Hippocampal formation (tissue), 2 donors: Measurements from ENCODE around the gene MLEC.

Experiments
- DNase-seq, 2 donors: peaks; one replicate each; lab custom pipeline; 2025; lab: John Stamatoyannopoulos, UW

The MLEC gene

DNA sequence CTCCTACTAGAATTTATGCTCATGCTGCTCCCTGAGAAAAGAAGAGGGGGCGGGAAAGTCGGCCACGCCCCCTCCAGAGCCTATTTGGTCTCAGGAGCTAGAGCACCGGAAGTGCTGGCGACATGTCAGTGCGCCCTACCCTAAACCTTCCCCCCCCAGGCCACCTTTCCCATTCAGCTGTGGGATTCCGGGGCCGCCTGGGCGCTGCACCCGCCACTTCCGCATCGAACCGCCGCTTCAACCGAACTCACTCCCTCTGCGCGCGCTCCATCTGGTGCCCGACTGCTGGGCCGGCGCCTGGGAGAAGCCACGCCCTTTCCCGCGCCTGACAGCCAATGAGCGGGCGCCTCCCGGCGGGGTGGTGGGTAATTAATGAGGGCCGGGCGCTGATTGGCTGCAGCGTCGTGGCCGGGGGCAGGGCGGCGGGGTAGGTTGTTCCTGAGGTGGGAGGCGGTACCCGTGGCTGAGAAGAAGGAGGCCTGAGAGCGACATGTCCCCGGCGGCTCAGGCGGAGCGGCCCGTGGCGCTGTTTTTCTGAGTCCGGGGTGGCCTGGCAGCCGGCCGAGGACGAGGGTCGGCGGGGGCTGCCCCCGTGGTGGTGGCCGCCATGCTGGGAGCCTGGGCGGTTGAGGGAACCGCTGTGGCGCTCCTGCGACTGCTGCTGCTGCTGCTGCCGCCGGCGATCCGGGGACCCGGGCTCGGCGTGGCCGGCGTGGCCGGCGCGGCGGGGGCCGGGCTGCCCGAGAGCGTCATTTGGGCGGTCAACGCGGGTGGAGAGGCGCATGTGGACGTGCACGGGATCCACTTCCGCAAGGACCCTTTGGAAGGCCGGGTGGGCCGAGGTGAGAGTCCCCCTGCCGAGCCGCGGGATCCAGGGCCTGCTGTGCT, at the start of gene MLEC:
Gene MLEC (plus strand): TSS at position 460 of the 888 bp plus-strand sequence. CDS start 148 bp downstream, at position 608.
- DNase-seq = peak; percentile 96 to 99

- no peak for DNase-seq
Measured at GRCh38 chr12:120639771-120640721, 46.9 kb upstream of the MLEC start, which contains the start of gene CABP1. Gene CABP1 (plus strand): TSS chr12:120640626. CDS start chr12:120640686, 60 bp downstream.

DNA sequence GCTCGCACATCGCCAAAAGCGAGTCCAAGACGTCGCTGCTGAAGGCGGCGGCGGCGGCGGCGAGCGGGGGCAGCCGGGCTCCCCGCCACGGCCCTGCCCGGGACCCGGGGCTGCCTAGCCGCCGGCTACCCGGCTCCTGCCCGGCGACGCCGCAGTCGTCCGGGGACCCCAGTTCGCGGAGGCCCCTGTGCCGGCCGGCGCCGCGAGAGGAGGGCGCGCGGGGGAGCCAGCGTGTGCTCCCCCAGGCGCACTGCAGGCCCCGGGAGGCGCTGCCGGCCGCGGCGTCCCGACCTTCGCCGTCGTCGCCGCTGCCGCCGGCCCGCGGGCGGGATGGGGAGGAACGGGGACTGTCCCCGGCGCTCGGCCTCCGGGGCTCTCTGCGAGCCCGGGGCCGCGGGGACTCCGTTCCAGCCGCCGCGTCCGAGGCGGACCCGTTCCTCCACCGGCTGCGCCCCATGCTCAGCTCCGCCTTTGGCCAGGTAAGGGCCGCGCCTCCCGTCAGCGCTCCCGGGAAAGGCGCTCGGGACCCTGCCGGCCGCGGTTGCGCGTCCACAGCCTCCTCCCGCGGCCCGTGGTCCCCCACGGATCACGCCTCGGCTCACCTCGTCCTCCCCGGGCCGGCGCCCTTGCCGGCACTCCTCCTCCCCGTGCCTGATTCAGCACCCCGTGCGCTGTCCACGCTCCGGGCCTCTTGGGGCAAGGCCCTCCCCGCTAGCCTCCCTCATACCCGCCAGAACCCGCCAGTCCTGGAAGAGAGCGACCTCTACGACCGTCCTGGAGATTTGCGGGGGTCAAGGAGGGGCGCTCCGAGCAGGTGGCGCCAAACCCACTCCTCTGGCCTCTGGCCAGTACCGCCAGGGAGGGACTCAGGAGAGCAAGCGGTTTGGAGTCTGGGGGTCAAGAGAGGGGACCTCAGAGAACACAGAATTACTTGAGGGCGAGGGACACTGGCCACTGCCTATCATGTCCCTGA, 45.8 kb upstream of the MLEC start:
- DNase-seq = no peak

GRCh38 chr12:120642121-120642520, 44.8 kb upstream of the MLEC start:
- no peak for DNase-seq

GRCh38 chr12:120642826-120643225, 44.1 kb upstream of the MLEC start:
- no peak for DNase-seq

DNA sequence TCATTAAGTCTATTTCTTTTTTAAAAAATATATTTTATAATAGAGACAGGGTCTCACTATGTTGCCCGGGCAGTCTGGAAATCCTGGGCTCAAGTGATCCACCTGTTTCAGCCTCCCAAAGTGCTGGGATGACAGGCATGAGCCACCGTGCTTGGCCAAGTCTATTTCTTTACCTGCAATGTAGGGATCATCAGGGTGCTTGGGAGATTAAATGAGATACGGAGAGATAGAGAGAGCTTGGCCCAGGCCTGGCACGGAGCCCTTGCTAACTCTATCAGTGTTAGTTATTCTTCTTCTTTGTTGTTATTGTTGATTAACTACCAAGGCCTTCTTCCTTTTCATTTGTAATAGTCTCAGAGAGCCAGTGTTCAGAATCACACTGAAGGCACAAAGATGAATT, 43.4 kb upstream of the MLEC start:
- DNase-seq = no peak

- DNase-seq = no peak
Measured at GRCh38 chr12:120646044-120646443, 40.9 kb upstream of the MLEC start.

GRCh38 chr12:120647375-120647755, 39.6 kb upstream of the MLEC start:
- no peak for DNase-seq

GRCh38 chr12:120649442-120650232, 37.3 kb upstream of the MLEC start:
- DNase-seq = no peak

DNA sequence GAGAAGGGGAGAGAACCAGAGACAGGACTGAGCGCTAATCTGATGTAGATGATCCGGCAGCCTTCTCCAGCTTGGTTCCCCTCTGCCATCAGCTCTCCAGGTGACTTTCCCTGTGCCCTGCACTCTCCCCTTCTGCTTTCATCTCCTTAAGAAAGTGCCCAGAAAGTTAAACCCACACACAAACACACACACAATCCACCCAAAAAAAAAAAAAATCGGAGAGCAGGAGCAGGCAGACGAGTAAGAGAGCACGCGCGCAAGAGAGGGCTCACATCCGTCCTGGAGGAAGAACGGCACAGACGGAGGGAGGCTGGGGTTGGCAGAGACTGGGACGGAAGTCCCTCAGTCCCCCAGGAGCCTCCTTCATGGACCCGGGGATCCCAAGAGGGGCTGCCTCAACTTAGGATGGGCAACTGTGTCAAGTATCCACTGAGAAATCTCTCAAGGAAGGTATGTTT, 36.7 kb upstream of the MLEC start:
- DNase-seq = no peak

DNA sequence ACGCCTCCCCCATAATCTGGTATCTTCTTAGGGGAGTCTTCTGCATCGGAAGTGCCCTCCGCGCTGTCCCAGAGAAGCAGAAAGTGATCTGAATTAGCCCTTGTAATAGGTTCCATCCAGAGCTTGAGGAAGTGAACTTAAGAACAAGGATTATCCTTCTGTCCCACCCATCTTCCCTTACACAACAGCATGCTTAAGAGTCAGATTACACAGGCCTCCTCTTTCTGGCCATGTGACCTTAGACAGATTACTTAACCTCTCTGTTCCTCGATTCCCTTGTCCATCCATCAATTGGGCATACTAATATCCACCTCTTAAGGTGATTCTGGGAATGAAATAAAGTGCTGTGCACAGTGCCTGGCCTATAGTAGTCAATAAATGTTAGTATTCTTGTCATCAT, 35.1 kb upstream of the MLEC start:
- DNase-seq = no peak

DNA sequence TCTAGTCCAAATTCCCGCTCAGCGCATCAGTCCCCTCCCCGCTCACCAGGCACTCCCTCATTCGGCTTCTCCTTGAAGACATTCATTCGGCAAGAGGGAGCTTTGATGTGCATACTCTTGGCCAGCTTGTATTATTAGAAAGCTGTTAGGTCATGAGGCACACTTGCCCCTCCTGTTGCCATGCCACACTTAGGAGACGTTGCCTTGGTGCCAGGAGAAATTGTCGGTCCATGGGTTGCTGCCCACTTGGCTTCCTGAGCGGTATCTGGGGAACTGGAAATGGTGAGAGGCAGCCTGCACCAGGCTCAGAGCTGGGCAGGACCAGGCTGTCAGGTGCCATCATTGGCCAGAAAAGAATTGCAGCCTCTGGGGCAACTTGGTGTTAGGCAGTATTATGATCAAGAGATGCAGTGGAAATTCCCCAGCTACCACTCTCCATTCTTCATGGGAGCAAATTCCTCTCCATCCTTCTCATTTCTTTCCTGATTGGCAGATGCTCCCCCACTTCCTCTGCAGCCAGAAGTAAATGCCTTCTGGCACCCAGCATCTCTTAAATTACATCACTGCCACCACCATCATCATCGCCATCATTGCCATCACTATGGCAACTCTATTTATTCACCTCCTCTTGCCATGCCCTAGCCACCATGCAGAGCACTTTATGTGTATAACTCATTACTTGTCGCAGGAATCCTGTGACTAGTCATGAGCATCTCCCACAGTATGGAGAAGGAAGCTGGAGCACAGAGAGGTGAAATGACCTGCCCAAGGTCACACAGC, 34.1 kb upstream of the MLEC start:
- peak in 1 of 2 donors; percentile 26 for DNase-seq

DNA sequence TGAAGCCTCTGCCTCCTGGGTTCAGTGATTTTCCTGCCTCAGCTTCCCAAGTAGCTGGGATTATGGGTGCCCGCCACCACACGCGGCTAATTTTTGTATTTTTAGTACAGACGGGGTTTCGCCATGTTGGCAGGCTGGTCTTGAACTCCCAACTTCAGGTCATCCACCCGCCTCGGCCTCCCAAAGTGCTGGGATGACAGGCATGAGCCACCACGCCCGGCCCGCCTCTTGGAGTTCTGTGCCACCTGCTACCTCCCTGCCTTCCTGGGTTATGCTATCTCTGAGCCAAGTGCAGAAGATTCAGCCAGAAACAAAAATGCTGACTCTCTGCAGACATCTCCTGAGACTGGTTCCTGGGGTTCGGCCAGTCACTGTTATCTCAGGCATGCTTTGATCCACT, 33.3 kb upstream of the MLEC start:
- no peak for DNase-seq

DNA sequence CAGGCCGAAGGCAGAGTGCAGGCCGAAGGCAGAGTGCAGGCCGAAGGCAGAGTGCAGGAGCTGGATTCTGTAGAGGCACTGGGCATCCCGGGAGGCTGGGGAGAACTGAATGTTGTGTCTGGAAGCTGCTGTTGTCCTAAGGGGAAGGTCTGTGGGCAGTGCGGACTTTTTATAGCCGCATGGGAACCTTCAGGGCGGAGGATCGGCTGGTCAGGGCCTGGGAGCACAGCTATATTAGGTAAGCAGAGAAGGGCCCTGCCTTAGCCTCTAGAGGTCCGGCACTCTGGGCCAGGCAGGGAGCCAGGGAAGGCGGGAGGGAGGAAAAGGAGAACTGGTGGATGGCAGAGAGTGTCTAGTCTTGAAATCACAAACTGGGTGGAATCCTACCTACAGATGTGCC, 32.3 kb upstream of the MLEC start:
- DNase-seq = no peak

GRCh38 chr12:120656008-120656407, 30.9 kb upstream of the MLEC start:
- no peak for DNase-seq

DNA sequence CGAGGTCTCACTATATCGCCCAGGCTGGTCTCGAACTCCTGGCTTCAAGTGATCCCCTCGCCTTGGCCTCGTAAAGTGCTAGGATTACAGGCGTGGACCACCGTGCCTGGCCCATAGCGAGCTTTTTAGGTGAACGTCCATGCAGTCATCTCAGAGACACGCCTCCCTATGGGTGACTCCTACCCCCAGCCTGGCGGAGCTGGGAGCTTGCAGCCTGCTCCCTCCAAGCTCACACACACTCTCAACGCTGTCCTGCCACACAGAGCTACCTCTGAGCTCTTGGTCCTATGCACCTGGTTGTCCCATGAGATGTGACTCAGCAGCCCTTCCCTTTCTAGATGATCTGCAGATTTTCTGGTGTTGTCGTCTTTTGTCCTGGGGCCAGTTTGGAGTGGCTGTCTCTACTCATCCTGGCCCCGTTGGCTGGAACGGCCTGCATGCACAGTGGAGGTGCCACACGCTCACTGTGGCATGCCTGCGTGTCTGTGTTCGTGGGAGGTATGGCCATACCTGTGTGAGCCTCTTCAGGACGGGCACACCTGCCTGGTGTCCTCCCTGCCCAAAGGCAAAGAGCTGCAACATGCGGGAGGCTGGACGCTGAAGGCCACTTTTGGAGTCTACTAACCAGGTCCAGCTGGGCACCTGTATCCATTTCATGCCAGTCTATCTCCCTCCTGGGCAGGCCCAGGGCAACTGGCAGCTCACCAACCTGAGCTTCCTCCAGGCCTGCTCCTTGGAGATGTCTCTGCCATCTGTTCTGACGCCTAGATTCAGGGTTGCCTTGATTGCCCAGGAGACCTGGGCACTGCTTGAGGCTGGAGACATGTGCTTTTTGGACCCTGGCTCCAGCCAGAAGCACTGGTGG, 28.4 kb upstream of the MLEC start:
- no peak for DNase-seq

DNA sequence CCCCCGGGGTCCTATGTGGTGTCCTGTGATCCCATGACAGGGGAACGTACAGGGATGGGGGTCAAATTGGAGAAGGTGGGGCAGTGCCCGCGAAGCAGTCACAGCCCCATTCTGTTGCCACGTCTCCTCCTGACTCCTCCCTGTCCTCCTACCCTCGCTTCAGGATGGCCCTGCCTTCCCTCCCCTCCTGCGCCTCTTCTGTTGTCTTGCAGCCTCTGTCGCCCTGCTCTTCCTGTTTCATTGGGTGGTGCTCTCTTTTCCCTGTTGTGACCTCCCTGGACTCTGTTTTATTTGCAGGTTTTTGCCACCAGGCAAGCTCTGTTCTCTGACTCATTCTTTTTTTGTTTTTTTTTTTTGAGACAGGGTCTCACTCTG, 27.8 kb upstream of the MLEC start:
- no peak for DNase-seq

DNA sequence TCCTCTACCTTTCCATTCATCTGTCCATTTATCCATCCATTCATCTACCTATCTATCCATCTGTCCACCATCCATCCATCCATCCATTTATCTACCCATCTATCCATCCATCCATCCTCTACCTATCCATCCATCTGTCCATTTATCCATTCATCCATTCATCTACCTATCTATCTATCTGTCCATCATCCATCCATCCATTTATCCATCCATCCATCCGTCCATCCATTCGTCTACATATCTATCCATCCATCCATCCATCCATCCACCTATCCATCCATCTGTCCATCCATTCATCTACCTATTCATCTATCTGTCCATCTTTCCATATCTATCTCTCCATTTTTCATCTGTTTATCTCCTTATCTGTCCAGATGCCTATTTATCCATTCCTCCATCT, 25.5 kb upstream of the MLEC start:
- DNase-seq = no peak

GRCh38 chr12:120662879-120663278, 24.1 kb upstream of the MLEC start:
- DNase-seq = no peak
